Peyer's patch (tissue), 4 donors: ENCODE data around the gene STEAP3. TPM values are rescaled to one million over a fixed set of nuclear protein-coding genes. Genes with fewer than 3 reads are reported as not detected.

Experiments used
- DNase-seq, 3 donors: peaks; one replicate each; pipeline ENCODE4 v3.0.0-alpha.2; 2017 to 2019
- H3K27ac ChIP-seq, 4 donors: fragments of 200-600 bp; sonication (generic); one replicate each; pipeline ENCODE4 v1.5.1; 2016 to 2019
- H3K27me3 ChIP-seq, 2 donors: fragments of 200-600 bp; sonication (generic); one replicate each; pipeline ENCODE4 v1.5.1; 2019
- H3K36me3 ChIP-seq, 3 donors: fragments of 200-600 bp; sonication (generic); one replicate each; pipeline ENCODE4 v1.5.1; 2016 to 2019
- H3K4me1 ChIP-seq, 4 donors: fragments of 200-600 bp; sonication (generic); one replicate each; pipeline ENCODE4 v1.5.1; 2016 to 2019
- H3K4me3 ChIP-seq, 4 donors: fragments of 200-600 bp; sonication (generic); 1 replicate in 3 of 4; 2 replicates in 1 of 4; pipeline ENCODE4 v1.5.1; 2016 to 2019; ENCODE audit warnings: mild to moderate bottlenecking in 1 of 4
- H3K9me3 ChIP-seq, 4 donors: fragments of 200-600 bp; sonication (generic); one replicate each; pipeline ENCODE4 v1.5.1; 2016 to 2019; ENCODE audit warnings: mild to moderate bottlenecking in 1 of 4
- POLR2A ChIP-seq, 2 donors: fragments of 450-650 bp; IDR thresholded peaks; one replicate each; pipeline ENCODE4 v1.5.1; 2017; ENCODE audit warnings: antibody characterized with exemption in 2 of 2, mild to moderate bottlenecking in 2 of 2, moderate library complexity in 2 of 2
- total RNA-seq, 4 donors: library from RNA; depleted of rRNA; stranded (reverse); fragments of >200 nt; gene quantifications; one replicate each; pipeline ENCODE4 v1.1.0, GENCODE V29; 2016
- TF ChIP-seq, protein P1 (sequence below), 6 experiments: fragments of 450-650 bp in 4 of 6; fragments of 200-600 bp in 2 of 6; sonication (generic) in 1 of 6; IDR thresholded peaks; one replicate each; pipeline ENCODE4 v1.5.1; 2017 to 2019; ENCODE audit warnings: antibody characterized with exemption in 6 of 6, mild to moderate bottlenecking in 3 of 6, moderate library complexity in 1 of 6

The STEAP3 gene
- total RNA-seq, 4 donors from 2014 or later = 13.2 to 31.2 (median 20.5) TPM

DNA sequence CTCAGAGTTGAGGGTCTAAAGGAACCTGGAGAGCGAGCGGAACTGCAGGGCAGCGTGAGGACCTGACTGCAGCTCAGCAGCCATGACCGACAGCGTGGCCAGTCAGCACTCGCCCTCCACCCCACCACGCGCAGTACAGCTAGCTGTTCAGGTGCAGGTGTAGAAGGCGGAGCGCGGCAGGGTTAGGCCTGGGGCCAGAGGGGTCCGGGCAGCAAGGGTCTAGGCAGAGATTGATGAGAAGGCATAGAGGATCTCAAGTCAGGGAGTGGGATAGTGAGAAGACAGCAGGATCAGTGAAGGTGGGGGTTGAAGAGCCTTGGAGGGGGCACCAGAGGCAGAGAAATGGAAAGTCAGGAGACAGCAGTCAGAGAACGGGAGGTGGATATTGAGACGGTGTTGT lies 71.0 kb downstream of the STEAP3 start:
- H3K27ac ChIP-seq = no peak overlapping the region

DNA sequence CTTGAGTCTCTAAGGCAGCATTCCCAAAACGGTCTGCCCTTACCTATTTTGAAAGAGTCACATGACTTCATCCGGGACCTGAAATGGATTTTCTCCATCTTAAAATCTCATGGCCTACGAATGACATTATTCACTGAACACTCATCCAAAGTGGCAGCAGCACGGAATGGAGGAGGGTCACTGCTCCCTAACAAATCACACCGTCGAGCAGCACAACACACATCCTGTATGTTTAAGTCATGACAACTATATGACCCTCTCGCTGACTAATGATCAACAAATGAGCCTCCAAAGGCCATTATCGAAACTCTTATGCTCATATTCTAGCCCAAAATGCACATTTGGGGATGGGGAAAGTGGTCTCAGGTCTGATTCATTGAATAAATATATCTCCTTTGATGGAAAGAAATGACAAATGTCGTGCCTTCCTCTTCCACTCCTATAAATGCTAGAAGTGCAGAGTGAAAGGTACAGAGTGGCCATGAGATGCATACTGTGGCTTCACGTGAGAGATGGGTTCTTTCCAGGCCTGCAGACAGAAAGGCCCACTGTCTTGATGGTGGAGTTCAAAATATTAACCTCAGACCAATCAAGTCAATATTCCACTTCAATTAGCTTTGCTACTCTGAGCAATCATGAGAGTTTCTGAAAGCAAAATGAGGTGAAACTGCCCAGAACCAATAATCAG lies 72.2 kb downstream of the STEAP3 start:
- no peaks in the 10 kb centered on the region for H3K27me3 ChIP-seq
- TF ChIP-seq, protein P1, sequence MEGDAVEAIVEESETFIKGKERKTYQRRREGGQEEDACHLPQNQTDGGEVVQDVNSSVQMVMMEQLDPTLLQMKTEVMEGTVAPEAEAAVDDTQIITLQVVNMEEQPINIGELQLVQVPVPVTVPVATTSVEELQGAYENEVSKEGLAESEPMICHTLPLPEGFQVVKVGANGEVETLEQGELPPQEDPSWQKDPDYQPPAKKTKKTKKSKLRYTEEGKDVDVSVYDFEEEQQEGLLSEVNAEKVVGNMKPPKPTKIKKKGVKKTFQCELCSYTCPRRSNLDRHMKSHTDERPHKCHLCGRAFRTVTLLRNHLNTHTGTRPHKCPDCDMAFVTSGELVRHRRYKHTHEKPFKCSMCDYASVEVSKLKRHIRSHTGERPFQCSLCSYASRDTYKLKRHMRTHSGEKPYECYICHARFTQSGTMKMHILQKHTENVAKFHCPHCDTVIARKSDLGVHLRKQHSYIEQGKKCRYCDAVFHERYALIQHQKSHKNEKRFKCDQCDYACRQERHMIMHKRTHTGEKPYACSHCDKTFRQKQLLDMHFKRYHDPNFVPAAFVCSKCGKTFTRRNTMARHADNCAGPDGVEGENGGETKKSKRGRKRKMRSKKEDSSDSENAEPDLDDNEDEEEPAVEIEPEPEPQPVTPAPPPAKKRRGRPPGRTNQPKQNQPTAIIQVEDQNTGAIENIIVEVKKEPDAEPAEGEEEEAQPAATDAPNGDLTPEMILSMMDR (IDR thresholded peaks at IDR 0.05) = no peak
- no peak for TF ChIP-seq POLR2A (IDR thresholded peaks at IDR 0.05)
- H3K27ac ChIP-seq = no peak overlapping the region
- H3K9me3 ChIP-seq = no peaks in the 10 kb centered on the region
- H3K4me1 ChIP-seq = no peaks in the 10 kb centered on the region
- H3K36me3 ChIP-seq = no peaks in the 10 kb centered on the region
- no peak overlapping the region for H3K4me3 ChIP-seq
- DNase-seq = no peak

More for the DNA sequence above, 71.0 kb downstream of the STEAP3 start:
- no peak for TF ChIP-seq POLR2A (IDR thresholded peaks at IDR 0.05)
- TF ChIP-seq, protein P1 (IDR thresholded peaks at IDR 0.05) = no peak
- Histone ChIP-seq H3K4me3 (no peak overlapping the region), H3K36me3 (no peaks in the 10 kb centered on the region), H3K4me1 (no peaks in the 10 kb centered on the region), H3K27me3 (no peaks in the 10 kb centered on the region), H3K9me3 (no peaks in the 10 kb centered on the region)
- DNase-seq = no peak

DNA sequence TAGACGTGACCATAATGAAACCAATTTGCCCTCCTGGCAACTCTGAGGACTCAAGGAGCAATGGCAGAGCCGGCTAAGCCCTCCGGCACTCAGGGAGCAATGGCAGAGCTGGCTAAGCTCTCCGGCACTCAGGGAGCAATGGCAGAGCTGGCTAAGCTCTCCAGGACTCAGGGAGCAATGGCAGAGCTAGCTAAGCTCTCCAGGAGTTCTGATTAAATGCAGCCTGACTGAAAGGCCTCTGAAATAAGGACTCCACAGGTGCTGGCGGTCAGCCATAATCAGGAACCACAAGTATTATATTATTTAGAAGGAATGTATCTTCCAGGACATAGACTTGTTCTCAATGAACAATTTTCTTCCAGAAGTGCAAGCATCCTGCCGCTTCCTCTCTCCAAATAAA lies 77.8 kb downstream of the STEAP3 start:
- Histone ChIP-seq H3K27ac (no peak overlapping the region), H3K4me1 (peaks cover 0 to 3% (median 0%) of the 10 kb centered on the region in 4 donors), H3K4me3 (no peak overlapping the region), H3K27me3 (no peaks in the 10 kb centered on the region), H3K36me3 (no peaks in the 10 kb centered on the region), H3K9me3 (no peaks in the 10 kb centered on the region)
- DNase-seq = no peak
- TF ChIP-seq, protein P1 (IDR thresholded peaks at IDR 0.05) = no peak
- no peak for TF ChIP-seq POLR2A (IDR thresholded peaks at IDR 0.05)

DNA sequence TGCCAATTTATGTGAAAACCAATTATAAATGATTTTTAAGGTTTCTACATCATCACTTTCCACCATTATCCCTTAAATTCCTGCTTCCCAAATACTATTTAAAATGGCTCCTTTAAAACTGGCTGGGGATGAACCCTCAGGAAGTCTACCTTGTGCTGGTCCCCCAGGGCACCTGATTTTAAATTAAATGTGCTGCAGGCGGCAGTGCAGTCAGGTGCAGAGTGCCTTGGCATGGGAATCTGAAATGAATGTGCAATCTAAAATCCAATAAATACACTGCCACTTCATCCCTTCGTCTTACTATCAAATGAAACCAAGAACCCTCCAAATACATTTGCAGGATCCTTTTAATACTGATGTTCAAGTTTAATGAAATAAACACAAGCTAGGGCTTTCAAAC lies 81.2 kb downstream of the STEAP3 start:
- Histone ChIP-seq H3K36me3 (no peaks in the 10 kb centered on the region), H3K27me3 (no peaks in the 10 kb centered on the region), H3K27ac (no peak overlapping the region), H3K4me1 (peaks cover 0 to 3% (median 0%) of the 10 kb centered on the region in 4 donors), H3K9me3 (no peaks in the 10 kb centered on the region), H3K4me3 (no peak overlapping the region)
- no peak for DNase-seq
- TF ChIP-seq, protein P1 (IDR thresholded peaks at IDR 0.05) = no peak
- TF ChIP-seq POLR2A (IDR thresholded peaks at IDR 0.05) = no peak

DNA sequence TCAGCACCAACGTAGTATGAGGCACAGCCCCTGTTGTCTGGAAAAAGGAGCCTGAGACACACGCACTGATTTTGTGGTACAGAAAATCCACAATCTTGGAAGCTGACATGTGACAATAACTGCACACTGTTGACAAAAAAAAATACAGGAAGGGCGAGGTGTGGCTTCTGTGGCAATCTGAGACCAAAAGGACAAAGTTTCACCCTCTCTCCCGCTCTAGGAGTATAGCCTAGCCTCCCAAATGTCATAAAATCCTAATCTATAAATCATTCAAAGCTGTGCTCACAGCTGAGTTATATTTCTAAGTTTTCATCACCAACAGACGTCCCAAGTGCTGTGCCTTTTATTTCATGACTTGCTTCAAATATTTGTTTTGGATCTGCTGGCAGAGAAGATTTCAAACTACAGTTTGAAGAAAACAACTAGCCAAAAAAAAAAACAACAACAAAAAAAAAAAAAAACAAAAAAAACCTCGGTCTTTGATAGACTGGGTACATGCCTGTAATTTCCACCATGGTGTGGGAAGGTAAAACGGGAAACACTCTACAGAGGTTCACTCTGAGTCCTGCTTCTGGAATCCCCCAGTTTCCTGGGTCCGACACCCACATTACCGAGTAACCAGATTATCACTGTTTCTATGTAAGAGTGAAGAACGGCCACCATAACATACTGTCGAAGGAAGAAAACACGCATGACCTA lies 82.0 kb downstream of the STEAP3 start:
- no peak for TF ChIP-seq POLR2A (IDR thresholded peaks at IDR 0.05)
- TF ChIP-seq, protein P1 (IDR thresholded peaks at IDR 0.05) = no peak
- H3K27ac ChIP-seq = no peak overlapping the region
- peaks cover 0 to 3% (median 0%) of the 10 kb centered on the region in 4 donors for H3K4me1 ChIP-seq
- H3K9me3 ChIP-seq = no peaks in the 10 kb centered on the region
- DNase-seq = no peak
- H3K36me3 ChIP-seq = no peaks in the 10 kb centered on the region
- H3K4me3 ChIP-seq = no peak overlapping the region
- H3K27me3 ChIP-seq = no peaks in the 10 kb centered on the region
